Measurements from ENCODE around the gene B3GNT9.
A peak's percentile ranks its signal among the peaks of the same experiment; 100 is the strongest.

The B3GNT9 gene

GRCh38 chr16:67169011-67169451, 18.2 kb upstream of the B3GNT9 start:
- DNase-seq = no peak

GRCh38 chr16:67167588-67167987, 16.8 kb upstream of the B3GNT9 start:
- DNase-seq = no peak

GRCh38 chr16:67166598-67167168, 15.9 kb upstream of the B3GNT9 start:
- DNase-seq = no peak

GRCh38 chr16:67166110-67166547, 15.3 kb upstream of the B3GNT9 start:
- no peak for DNase-seq

- DNase-seq = peak in 2 of 56 donors; percentile 26 to 37
Measured at GRCh38 chr16:67165121-67166078, 14.6 kb upstream of the B3GNT9 start.

- DNase-seq = peak in 34 of 56 donors; percentile 13 to 77 (median 50)
Measured at GRCh38 chr16:67164599-67165061, 13.8 kb upstream of the B3GNT9 start, which contains the start of gene HSF4. Gene HSF4, plus strand, starts transcription at chr16:67164745. Its CDS starts 67 bp downstream, at chr16:67164812.

GRCh38 chr16:67163999-67164558, 13.3 kb upstream of the B3GNT9 start:
- DNase-seq = peak in 11 of 56 donors; percentile 50 to 75 (median 60)

GRCh38 chr16:67163164-67163998, 12.6 kb upstream of the B3GNT9 start:
- peak in 52 of 56 donors; percentile 14 to 90 (median 72) for DNase-seq

- no peak for DNase-seq
Measured at GRCh38 chr16:67162506-67163163, 11.8 kb upstream of the B3GNT9 start.

- DNase-seq = no peak
Measured at GRCh38 chr16:67161595-67162058, 10.8 kb upstream of the B3GNT9 start.

- peak in 1 of 56 donors; percentile 42 for DNase-seq
Measured at GRCh38 chr16:67158637-67159600, 8.1 kb upstream of the B3GNT9 start.

- no peak for DNase-seq
Measured at GRCh38 chr16:67157892-67158635, 7.3 kb upstream of the B3GNT9 start.

- DNase-seq = no peak
Measured at GRCh38 chr16:67157106-67157748, 6.4 kb upstream of the B3GNT9 start.

GRCh38 chr16:67156143-67156844, 5.5 kb upstream of the B3GNT9 start:
- no peak for DNase-seq

- peak in 47 of 56 donors; percentile 19 to 86 (median 59) for DNase-seq
Measured at GRCh38 chr16:67155295-67156142, 4.7 kb upstream of the B3GNT9 start.
